ENCODE measurements around the gene LOXL4.

- no peak for TF ChIP-seq CTCF (IDR thresholded peaks at IDR 0.05)
- TF ChIP-seq POLR2A (IDR thresholded peaks at IDR 0.05): no peak
Measured at GRCh38 chr10:98285416-98285815, 17.4 kb upstream of the LOXL4 start.

Measured in uterus (tissue), 2 donors.